GM12801 (cell line): ENCODE results near the gene ITGB8.

Source experiments
- CTCF ChIP-seq: IDR thresholded peaks from one replicate; pipeline ENCODE4 v1.5.1; 2011; ENCODE audit warnings: control low read depth; ENCODE audit not compliant: insufficient read length; ENCODE audit errors: extremely low read depth

The ITGB8 gene

GRCh38 chr7:20408467-20408826 is 77.7 kb downstream of the ITGB8 start:
- TF ChIP-seq CTCF, result no peak

GRCh38 chr7:20409961-20410360 is 79.3 kb downstream of the ITGB8 start:
- TF ChIP-seq CTCF, result no peak

- TF ChIP-seq CTCF, result no peak
These were observed 80.7 kb downstream of the ITGB8 start for GRCh38 chr7:20411372-20411771.

- TF ChIP-seq CTCF, result no peak
These were observed 81.3 kb downstream of the ITGB8 start for GRCh38 chr7:20412032-20412431.

- no peak for TF ChIP-seq CTCF
These were observed 86.6 kb downstream of the ITGB8 start for GRCh38 chr7:20417260-20417659.

GRCh38 chr7:20417675-20418382 is 87.1 kb downstream of the ITGB8 start:
- TF ChIP-seq CTCF, result no peak

GRCh38 chr7:20424500-20424899 is 93.8 kb downstream of the ITGB8 start:
- no peak for TF ChIP-seq CTCF

GRCh38 chr7:20430664-20431063 is 100.0 kb downstream of the ITGB8 start:
- no peak for TF ChIP-seq CTCF
